Endodermal cell (in vitro differentiated cells): Measurements from ENCODE around the gene GNAI2. TPM values are rescaled to one million over a fixed set of nuclear protein-coding genes. Genes with fewer than 3 reads are reported as not detected.

ENCODE experiments used
- DNase-seq: peaks from one replicate; pipeline ENCODE4 v3.0.0-alpha.2; 2017
- H3K27ac ChIP-seq: 2 replicates; pipeline ENCODE4 v1.5.1; 2013; ENCODE audit warnings: mild to moderate bottlenecking, low read depth, low read length, moderate library complexity
- H3K27me3 ChIP-seq: 2 replicates; pipeline ENCODE4 v1.6.1; 2013; ENCODE audit warnings: mild to moderate bottlenecking, low read length, moderate library complexity; ENCODE audit not compliant: insufficient read depth, control insufficient read depth, poor library complexity, severe bottlenecking
- H3K36me3 ChIP-seq: 2 replicates; pipeline ENCODE4 v1.7.0; 2013; ENCODE audit warnings: mild to moderate bottlenecking, low read length, moderate library complexity; ENCODE audit not compliant: control insufficient read depth, insufficient read depth
- H3K4me1 ChIP-seq: one replicate; pipeline ENCODE4 v1.7.0; 2013; ENCODE audit warnings: low read length; ENCODE audit not compliant: control insufficient read depth, insufficient read depth
- H3K4me3 ChIP-seq: 2 replicates; pipeline ENCODE4 v1.5.1; 2013; ENCODE audit warnings: mild to moderate bottlenecking, low read length, moderate library complexity
- H3K9ac ChIP-seq: 2 replicates; pipeline ENCODE4 v1.6.1; 2013; ENCODE audit warnings: mild to moderate bottlenecking, low read length, moderate library complexity; ENCODE audit not compliant: poor library complexity, severe bottlenecking; ENCODE audit errors: extremely low read depth
- H3K9me3 ChIP-seq: 2 replicates; pipeline ENCODE4 v1.6.1; 2013; ENCODE audit warnings: mild to moderate bottlenecking, low read length, moderate library complexity; ENCODE audit not compliant: control insufficient read depth
- H3K27ac Mint-ChIP-seq: 2 replicates; pipeline ENCODE4 v1.8.0; 2020; ENCODE audit warnings: mixed read lengths
- H3K27me3 Mint-ChIP-seq: 2 replicates; pipeline ENCODE4 v1.8.0; 2021; ENCODE audit warnings: mild to moderate bottlenecking, mixed read lengths; ENCODE audit not compliant: insufficient read depth
- H3K36me3 Mint-ChIP-seq: 2 replicates; pipeline ENCODE4 v1.8.0; 2020; ENCODE audit warnings: low read depth, mixed read lengths
- H3K4me1 Mint-ChIP-seq: 2 replicates; pipeline ENCODE4 v1.8.0; 2020; ENCODE audit warnings: mixed read lengths
- H3K4me3 Mint-ChIP-seq: 2 replicates; pipeline ENCODE4 v1.8.0; 2020; ENCODE audit warnings: mild to moderate bottlenecking, moderate library complexity, mixed read lengths
- H3K9me3 Mint-ChIP-seq: 2 replicates; pipeline ENCODE4 v1.8.0; 2020; ENCODE audit warnings: mild to moderate bottlenecking, mixed read lengths
- CTCF ChIP-seq: fragments of 200-600 bp; sonication (generic); conservative IDR thresholded peaks from 2 replicates; pipeline ENCODE4 v1.5.0; 2021; ENCODE audit warnings: antibody characterized with exemption, mild to moderate bottlenecking
- WGBS, 2 experiments: methylation state at CpG; one replicate each; pipeline versions ENCODE4 v1.1.5 to v1.1.7; 2013; ENCODE audit warnings: missing lambda C conversion rate in 2 of 2, mixed read lengths in 1 of 2; ENCODE audit not compliant: insufficient coverage in 1 of 2, insufficient read length in 1 of 2; 5-methylcytosine and 5-hydroxymethylcytosine counted together
- total RNA-seq, 2 donors: library from RNA; stranded (reverse); fragmentation: NEBNext Ultra II Directional in 1 of 2; extraction: Animal tissue kit (Norgen Biotek cat#: 25700) in 1 of 2; gene quantifications; 2 replicates in 1 of 2; 3 replicates in 1 of 2; pipeline ENCODE4 v1.2.1, GENCODE V29; 2021

The GNAI2 gene
- total RNA-seq, 2 donors from 2014 or later, result 243 to 278 TPM

DNA sequence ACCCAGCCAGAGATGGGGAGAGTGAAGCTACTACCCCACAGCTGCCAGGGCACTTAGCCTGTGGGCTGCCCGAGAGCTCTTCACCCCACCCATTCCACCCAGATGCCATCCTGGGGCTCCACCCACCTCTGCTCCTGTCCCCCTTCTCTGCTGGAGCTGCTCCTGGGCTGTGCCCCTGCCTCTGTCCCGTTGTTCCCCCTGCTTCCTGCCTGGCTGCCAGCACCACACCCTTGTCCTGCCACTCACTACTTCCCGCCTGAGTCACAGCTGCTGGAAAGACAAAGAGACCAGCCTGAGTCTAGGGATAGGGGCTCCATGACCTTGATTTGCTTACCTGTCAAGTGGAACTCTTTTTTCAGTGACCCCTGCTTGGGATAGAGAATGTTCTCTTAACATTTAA, 12.4 kb downstream of the GNAI2 start:
- 85% methylated on average over 3 of the region's 3 CpGs; no CpG with 5 or more reads in 1 of the 2 experiments for WGBS, 2 experiments
- peak overlapping the region; percentile 42 for H3K27ac ChIP-seq
- H3K4me3 Mint-ChIP-seq, result no peak overlapping the region

DNA sequence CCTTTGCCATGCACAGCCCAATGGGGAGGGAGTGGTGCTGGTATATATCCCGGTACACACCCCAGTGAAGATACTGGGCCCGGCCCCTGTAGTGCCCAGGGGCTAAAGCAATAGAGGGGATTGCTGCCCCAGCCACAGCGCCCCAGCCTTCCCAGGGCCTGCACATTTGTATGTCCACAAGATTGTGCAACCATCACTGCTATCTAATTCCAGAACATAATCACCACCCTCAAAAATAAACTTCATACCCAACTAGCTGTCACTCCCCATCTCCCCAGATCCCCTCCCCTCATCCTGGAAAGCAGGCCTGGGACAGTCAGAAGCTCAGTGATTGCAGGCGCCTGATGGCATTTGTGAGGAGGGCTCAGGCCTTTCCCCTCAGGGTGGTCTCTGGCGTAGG, 13.5 kb downstream of the GNAI2 start:
- peaks cover 4% of the 10 kb centered on the region for H3K4me1 ChIP-seq

More for the DNA sequence above, 12.4 kb downstream of the GNAI2 start:
- Histone ChIP-seq H3K36me3 (peaks cover 40% of the 10 kb centered on the region), H3K9ac (no peak overlapping the region), H3K4me1 (peaks cover 4% of the 10 kb centered on the region), H3K9me3 (no peaks in the 10 kb centered on the region), H3K27me3 (no peaks in the 10 kb centered on the region), H3K4me3 (no peak overlapping the region)
- H3K36me3 Mint-ChIP-seq, result peaks cover 26% of the 10 kb centered on the region
- H3K27me3 Mint-ChIP-seq, result no peaks in the 10 kb centered on the region
- no peaks in the 10 kb centered on the region for H3K9me3 Mint-ChIP-seq
- TF ChIP-seq CTCF, result no peak
- DNase-seq, result no peak
- peak overlapping the region; percentile 72 for H3K27ac Mint-ChIP-seq
- H3K4me1 Mint-ChIP-seq, result peaks cover 18% of the 10 kb centered on the region

DNA sequence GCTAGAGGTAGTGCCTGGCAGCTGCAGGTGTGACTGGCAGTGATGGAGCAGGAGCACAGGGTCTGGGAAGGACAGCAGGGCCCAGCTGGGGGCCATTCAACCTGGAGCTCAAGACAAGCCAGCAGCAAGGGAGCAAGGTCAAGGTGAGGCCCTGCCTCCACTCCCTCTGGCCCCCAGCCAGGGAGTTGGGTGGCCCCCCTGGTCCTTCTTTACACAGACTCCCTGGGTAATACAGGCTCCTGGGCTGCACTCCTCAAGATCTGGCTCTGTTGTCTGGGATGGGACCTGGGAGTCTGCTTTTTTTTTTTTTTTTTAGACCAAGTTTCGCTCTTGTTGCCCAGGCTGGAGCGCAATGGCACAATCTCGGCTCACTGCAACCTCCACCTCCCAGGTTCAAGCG, 14.5 kb downstream of the GNAI2 start:
- Histone ChIP-seq H3K9me3 (no peaks in the 10 kb centered on the region), H3K36me3 (peaks cover 45% of the 10 kb centered on the region), H3K9ac (no peak overlapping the region), H3K4me3 (no peak overlapping the region), H3K27me3 (no peaks in the 10 kb centered on the region), H3K4me1 (peaks cover 4% of the 10 kb centered on the region), H3K27ac (no peak overlapping the region)
- Mint-ChIP-seq H3K27me3 (no peaks in the 10 kb centered on the region), H3K4me3 (no peak overlapping the region), H3K9me3 (no peaks in the 10 kb centered on the region), H3K4me1 (peaks cover 18% of the 10 kb centered on the region), H3K27ac (no peak overlapping the region), H3K36me3 (peaks cover 22% of the 10 kb centered on the region)
- TF ChIP-seq CTCF, result no peak
- WGBS, 2 experiments, result 80 to 94% methylated on average over 2 to 4 of the region's 4 CpGs
- DNase-seq, result no peak

More for the DNA sequence above, 13.5 kb downstream of the GNAI2 start:
- no peaks in the 10 kb centered on the region for H3K27me3 ChIP-seq
- no peaks in the 10 kb centered on the region for H3K9me3 ChIP-seq
- peaks cover 22% of the 10 kb centered on the region for H3K4me1 Mint-ChIP-seq
- no peak for TF ChIP-seq CTCF
- WGBS, 2 experiments, result 96 to 100% methylated on average over 3 to 5 of the region's 5 CpGs
- H3K27ac ChIP-seq, result no peak overlapping the region
- peaks cover 24% of the 10 kb centered on the region for H3K36me3 Mint-ChIP-seq
- no peak overlapping the region for H3K9ac ChIP-seq
- DNase-seq, result no peak
- no peak overlapping the region for H3K4me3 ChIP-seq
- no peak overlapping the region for H3K27ac Mint-ChIP-seq
- H3K4me3 Mint-ChIP-seq, result no peak overlapping the region
- H3K9me3 Mint-ChIP-seq, result no peaks in the 10 kb centered on the region
- no peaks in the 10 kb centered on the region for H3K27me3 Mint-ChIP-seq
- peaks cover 35% of the 10 kb centered on the region for H3K36me3 ChIP-seq
